ENCODE results near the gene SEMA3B. TPM values are rescaled to one million over a fixed set of nuclear protein-coding genes. Genes with fewer than 3 reads are reported as not detected.

The SEMA3B gene
- total RNA-seq, 1 donor from 2014 or later: 5.4 TPM

GRCh38 chr3:50237754-50238548 is 31.0 kb upstream of the SEMA3B start:
- Mint-ChIP-seq H3K9me3 (ENCODE audit: unreplicated experiment) (peaks cover 21% of the 10 kb centered on the region), H3K4me1 (ENCODE audit: low read depth, unreplicated experiment) (peaks cover 42% of the 10 kb centered on the region), H3K27ac (ENCODE audit: unreplicated experiment) (peak overlapping the region; percentile 98), H3K36me3 (ENCODE audit: unreplicated experiment) (no peaks in the 10 kb centered on the region), H3K27me3 (ENCODE audit: unreplicated experiment) (peaks cover 31% of the 10 kb centered on the region), H3K4me3 (ENCODE audit: unreplicated experiment) (peak overlapping the region; percentile 98)
- no peak for TF ChIP-seq CTCF (IDR thresholded peaks at IDR 0.05; ENCODE audit: partially characterized antibody, unreplicated experiment)
- DNase-seq: peak; percentile 89

- DNase-seq: no peak
- peaks cover 21% of the 10 kb centered on the region for H3K9me3 Mint-ChIP-seq (ENCODE audit: unreplicated experiment)
- peak overlapping the region; percentile 98 for H3K4me3 Mint-ChIP-seq (ENCODE audit: unreplicated experiment)
- peaks cover 39% of the 10 kb centered on the region for H3K4me1 Mint-ChIP-seq (ENCODE audit: low read depth, unreplicated experiment)
- H3K27ac Mint-ChIP-seq (ENCODE audit: unreplicated experiment): peak overlapping the region; percentile 98
- no peaks in the 10 kb centered on the region for H3K36me3 Mint-ChIP-seq (ENCODE audit: unreplicated experiment)
- peaks cover 30% of the 10 kb centered on the region for H3K27me3 Mint-ChIP-seq (ENCODE audit: unreplicated experiment)
- no peak for TF ChIP-seq CTCF (IDR thresholded peaks at IDR 0.05; ENCODE audit: partially characterized antibody, unreplicated experiment)
These were observed 30.4 kb upstream of the SEMA3B start for GRCh38 chr3:50238549-50239026.

GRCh38 chr3:50239649-50240048 is 29.3 kb upstream of the SEMA3B start:
- peaks cover 31% of the 10 kb centered on the region for H3K27me3 Mint-ChIP-seq (ENCODE audit: unreplicated experiment)
- no peaks in the 10 kb centered on the region for H3K36me3 Mint-ChIP-seq (ENCODE audit: unreplicated experiment)
- peak overlapping the region; percentile 79 for H3K27ac Mint-ChIP-seq (ENCODE audit: unreplicated experiment)
- no peak for TF ChIP-seq CTCF (IDR thresholded peaks at IDR 0.05; ENCODE audit: partially characterized antibody, unreplicated experiment)
- peaks cover 21% of the 10 kb centered on the region for H3K9me3 Mint-ChIP-seq (ENCODE audit: unreplicated experiment)
- H3K4me1 Mint-ChIP-seq (ENCODE audit: low read depth, unreplicated experiment): peaks cover 44% of the 10 kb centered on the region
- peak overlapping the region; percentile 98 for H3K4me3 Mint-ChIP-seq (ENCODE audit: unreplicated experiment)
- no peak for DNase-seq

GRCh38 chr3:50241163-50241562 is 27.8 kb upstream of the SEMA3B start:
- Mint-ChIP-seq H3K9me3 (ENCODE audit: unreplicated experiment) (peaks cover 17% of the 10 kb centered on the region), H3K27me3 (ENCODE audit: unreplicated experiment) (peaks cover 28% of the 10 kb centered on the region), H3K27ac (ENCODE audit: unreplicated experiment) (peak overlapping the region; percentile 98), H3K4me3 (ENCODE audit: unreplicated experiment) (peak overlapping the region; percentile 90), H3K36me3 (ENCODE audit: unreplicated experiment) (no peaks in the 10 kb centered on the region), H3K4me1 (ENCODE audit: low read depth, unreplicated experiment) (peaks cover 48% of the 10 kb centered on the region)
- TF ChIP-seq CTCF (IDR thresholded peaks at IDR 0.05; ENCODE audit: partially characterized antibody, unreplicated experiment): no peak
- peak; percentile 90 for DNase-seq

GRCh38 chr3:50241713-50242380 is 27.1 kb upstream of the SEMA3B start:
- no peak for TF ChIP-seq CTCF (IDR thresholded peaks at IDR 0.05; ENCODE audit: partially characterized antibody, unreplicated experiment)
- Mint-ChIP-seq H3K36me3 (ENCODE audit: unreplicated experiment) (no peaks in the 10 kb centered on the region), H3K27me3 (ENCODE audit: unreplicated experiment) (peaks cover 22% of the 10 kb centered on the region), H3K4me3 (ENCODE audit: unreplicated experiment) (peak overlapping the region; percentile 90), H3K4me1 (ENCODE audit: low read depth, unreplicated experiment) (peaks cover 54% of the 10 kb centered on the region), H3K9me3 (ENCODE audit: unreplicated experiment) (peaks cover 15% of the 10 kb centered on the region), H3K27ac (ENCODE audit: unreplicated experiment) (peak overlapping the region; percentile 98)
- no peak for DNase-seq

Data from glutamatergic neuron (in vitro differentiated cells).